HepG2 (cell line): ENCODE results near the gene QRFP. TPM values are rescaled to one million over a fixed set of nuclear protein-coding genes. Genes with fewer than 3 reads are reported as not detected.

ENCODE experiments used
- ATAC-seq: fragments of 200-7000 bp; cut with Tn5 transposase; 3 replicates; pipeline ENCODE4 v1.9.1; 2020; ENCODE audit warnings: mild to moderate bottlenecking, moderate library complexity
- BruUV-seq: library from RNA; stranded (reverse); fragments of 400-500 nt; replicated peaks from 2 replicates; lab custom pipeline; 2021; lab: Mats Ljungman, UMichigan
- CTCF ChIA-PET: fragments of 300-600 bp; formaldehyde crosslinking; extraction: SDS; loops from one replicate; lab custom pipeline; 2021; ENCODE audit warnings: low total read pairs, inconsistent platforms, low intra/inter-chr PET ratio; lab: Yijun Ruan, JAX
- POLR2A ChIA-PET: fragments of 350-600 bp; sonication (Branson Sonifier 250); formaldehyde crosslinking; loops from one replicate; lab custom pipeline; 2020; ENCODE audit warnings: antibody characterized with exemption, inconsistent platforms; lab: Yijun Ruan, JAX
- DNase-seq: peaks from one replicate; pipeline ENCODE4 v3.0.0-alpha.2; 2015; ENCODE audit warnings: low spot score
- FAIRE-seq: peaks from 3 replicates; lab custom pipeline; 2011; peaks lifted over from hg19 to GRCh38; lab: Jason Lieb, UNC
- H2AFZ ChIP-seq: one replicate; pipeline ENCODE4 v1.6.1; 2011; ENCODE audit warnings: low read length, inconsistent platforms
- H3K27ac ChIP-seq: fragments of 300-600 bp; 3 replicates; pipeline ENCODE4 v1.8.0; 2011; ENCODE audit warnings: mixed run types, mild to moderate bottlenecking, mixed read lengths, low read length, inconsistent platforms; ENCODE audit not compliant: insufficient read depth; ENCODE audit errors: extremely low read length
- H3K27me3 ChIP-seq, 2 experiments: fragments of 200-600 bp in 1 of 2; 2 replicates in 1 of 2; 3 replicates in 1 of 2; pipeline versions ENCODE4 v1.6.0 to v1.8.0; 2011; ENCODE audit warnings: low read length in 2 of 2, mild to moderate bottlenecking in 2 of 2, moderate library complexity in 2 of 2, inconsistent platforms in 1 of 2; ENCODE audit not compliant: insufficient read depth in 2 of 2, control insufficient read depth in 1 of 2
- H3K36me3 ChIP-seq, 2 experiments: fragments of 200-600 bp in 1 of 2; replicated peaks in 1 of 2; 2 replicates in 1 of 2; 3 replicates in 1 of 2; pipeline versions ENCODE4 v1.5.1 to v1.8.0; 2011; ENCODE audit warnings: low read length in 2 of 2, inconsistent platforms in 1 of 2; ENCODE audit not compliant: insufficient read depth in 2 of 2, control insufficient read depth in 1 of 2
- H3K4me1 ChIP-seq: 2 replicates; pipeline ENCODE4 v1.5.1; 2012; ENCODE audit warnings: low read length, inconsistent platforms; ENCODE audit not compliant: insufficient read depth
- H3K4me2 ChIP-seq: 2 replicates; pipeline ENCODE4 v1.6.0; 2011; ENCODE audit warnings: low read depth, low read length, inconsistent platforms
- H3K4me3 ChIP-seq, 3 experiments: fragments of 200-600 bp in 1 of 3; sonication (generic), shearing (Covaris generic) in 1 of 3; replicated peaks in 1 of 3; 2 replicates each; pipeline ENCODE4 v1.5.1; 2011 to 2016; ENCODE audit warnings: low read length in 3 of 3, inconsistent platforms in 2 of 3, low read depth in 2 of 3, mild to moderate bottlenecking in 2 of 3, control low read depth in 1 of 3, mixed read lengths in 1 of 3; ENCODE audit not compliant: insufficient read depth in 1 of 3
- H3K79me2 ChIP-seq: one replicate; pipeline ENCODE4 v1.6.1; 2011; ENCODE audit warnings: low read length, inconsistent platforms; ENCODE audit not compliant: insufficient read depth
- H3K9ac ChIP-seq: 2 replicates; pipeline ENCODE4 v1.6.0; 2011; ENCODE audit warnings: mild to moderate bottlenecking, low read depth, low read length, inconsistent platforms; ENCODE audit not compliant: insufficient read depth
- H3K9me3 ChIP-seq: 2 replicates; pipeline ENCODE4 v1.5.1; 2012; ENCODE audit warnings: mild to moderate bottlenecking, low read length
- H4K20me1 ChIP-seq: 2 replicates; pipeline ENCODE4 v1.6.0; 2011; ENCODE audit warnings: inconsistent platforms, mild to moderate bottlenecking, low read length, moderate library complexity; ENCODE audit not compliant: insufficient read depth
- CEBPZ ChIP-seq: IDR thresholded peaks from 2 replicates; pipeline ENCODE4 v1.6.1; 2012; ENCODE audit warnings: low read length, improper control_type of control experiment
- CSRNP2 ChIP-seq: sonication (generic); formaldehyde crosslinking; conservative IDR thresholded peaks from 2 replicates; pipeline ENCODE4 v1.8.0; 2022; ENCODE audit warnings: low read depth, missing genetic modification reagents
- DDIT3 ChIP-seq: sonication (generic); formaldehyde crosslinking; IDR thresholded peaks from 2 replicates; pipeline ENCODE4 v1.4.0; 2020; ENCODE audit warnings: mild to moderate bottlenecking, missing genetic modification reagents
- DPF2 ChIP-seq: sonication (generic); formaldehyde crosslinking; IDR thresholded peaks from 2 replicates; pipeline ENCODE4 v1.4.0; 2020; ENCODE audit warnings: mild to moderate bottlenecking, low read depth, missing genetic modification reagents, borderline replicate concordance
- HIC2 ChIP-seq: sonication (generic); formaldehyde crosslinking; IDR thresholded peaks from 2 replicates; pipeline ENCODE4 v1.9.0; 2022; ENCODE audit warnings: low read depth, missing genetic modification reagents
- SIX4 ChIP-seq: sonication (generic); formaldehyde crosslinking; IDR thresholded peaks from 2 replicates; pipeline ENCODE4 v1.4.0; 2020; ENCODE audit warnings: missing genetic modification reagents
- USF2 ChIP-seq, 2 experiments: sonication (generic) in 1 of 2; formaldehyde crosslinking in 1 of 2; IDR thresholded peaks; 2 replicates each; pipeline versions ENCODE4 v1.5.1 to v1.6.1; 2011 to 2020; ENCODE audit warnings: borderline replicate concordance in 1 of 2, low read depth in 1 of 2, low read length in 1 of 2, mild to moderate bottlenecking in 1 of 2, missing genetic modification reagents in 1 of 2, moderate library complexity in 1 of 2
- ZHX1 ChIP-seq: sonication (generic); formaldehyde crosslinking; IDR thresholded peaks from 2 replicates; pipeline ENCODE4 v1.8.1; 2022; ENCODE audit warnings: low read depth, mild to moderate bottlenecking, missing genetic modification reagents
- ZNF263 ChIP-seq: sonication (generic); formaldehyde crosslinking; IDR thresholded peaks from 2 replicates; pipeline ENCODE4 v1.4.0; 2020; ENCODE audit warnings: missing genetic modification reagents
- ZNF558 ChIP-seq: sonication (generic); formaldehyde crosslinking; IDR thresholded peaks from 2 replicates; pipeline ENCODE4 v1.9.0; 2022; ENCODE audit warnings: mild to moderate bottlenecking, missing genetic modification reagents, borderline replicate concordance
- whole genome bisulfite sequencing: methylation state at CpG from one replicate; pipeline ENCODE4 v1.1.6; 2017; ENCODE audit warnings: low lambda C conversion rate; 5-methylcytosine and 5-hydroxymethylcytosine counted together
- in situ Hi-C: cut with HindIII; loops from 2 replicates; pipeline ENCODE4 v1.10.0; 2017; ENCODE audit warnings: low pct_unique_long_range_greater_than_20kb; ENCODE audit not compliant: extremely low pct_ligation_motif_present
- intact Hi-C: fragments of 100-400 bp; cut with micrococcal nuclease; formaldehyde crosslinking; loops from one replicate; pipeline ENCODE4 v1.10.0; 2022; ENCODE audit not compliant: unreplicated experiment
- polyA plus RNA-seq, 8 experiments: library from polyadenylated mRNA; depleted of rRNA in 3 of 8; stranded (reverse) in 7 of 8; unstranded in 1 of 8; fragments of >200 nt; fragmentation: Illumina TruSeq in 4 of 8; extraction: Trizol in 4 of 8; gene quantifications; 2 replicates each; pipeline versions ENCODE4 v1.2.1 to v1.2.3, GENCODE V29; 2011 to 2016; ENCODE audit warnings: low read depth in 4 of 8, missing spikeins in 1 of 8, mixed read lengths in 1 of 8; ENCODE audit not compliant: insufficient read depth in 1 of 8
- total RNA-seq, 5 experiments: library from RNA; depleted of rRNA; stranded (reverse); fragments of >200 nt; fragmentation: Illumina TruSeq; extraction: Trizol; gene quantifications; 2 replicates each; pipeline ENCODE4 v1.2.3, GENCODE V29; 2016; ENCODE audit warnings: low read depth in 1 of 5

QRFP gene
- total and polyA plus RNA-seq, 2 of the 13 experiments (the other 11 are each of a cell fraction or from before 2014, with no cell fraction given): not detected

- in situ Hi-C loops: no loop called here
- Histone ChIP-seq H3K9ac (no peak overlapping the region), H3K4me3 (no peak overlapping the region), H3K27me3 (no peaks in the 10 kb centered on the region), H4K20me1 (0 out of 2 replicates have a peak, but pooled peaks cover 3% of the 10 kb centered on the region), H3K9me3 (no peaks in the 10 kb centered on the region), H3K79me2 (no peaks in the 10 kb centered on the region), H3K4me1 (no peaks in the 10 kb centered on the region), H3K4me2 (no peak overlapping the region), H2AFZ (no peak overlapping the region), H3K36me3 (peaks cover 26 to 93% of the 10 kb centered on the region in 2 experiments), H3K27ac (no peak overlapping the region)
- BruUV-seq: no TSS peak
- DNase-seq (no peak), FAIRE-seq (no peak), ATAC-seq (no peak)
- POLR2A ChIA-PET: no interaction called here
- CTCF ChIA-PET: no interaction called here
- 100% methylated on average over 5 of the region's 15 CpGs for WGBS
- intact Hi-C loops: no loop called here
- TF ChIP-seq CEBPZ (no peak), DPF2 (CRISPR knock-in tag) (no peak), CSRNP2 (CRISPR knock-in tag) (no peak), USF2 (IDR thresholded peaks at IDR 0.05; ENCODE audit: low read depth, low read length) (no peak), USF2 (CRISPR knock-in tag; IDR thresholded peaks at IDR 0.05; ENCODE audit: borderline replicate concordance) (no peak), DDIT3 (CRISPR knock-in tag) (no peak), ZHX1 (CRISPR knock-in tag) (no peak), ZNF263 (CRISPR knock-in tag) (no peak), HIC2 (CRISPR knock-in tag) (no peak), SIX4 (CRISPR knock-in tag) (no peak), ZNF558 (CRISPR knock-in tag) (no peak)
Measured at GRCh38 chr9:130882696-130883225, 13.9 kb downstream of the QRFP start.
